SK-N-SH (cell line): Measurements from ENCODE around the gene PTGDS. TPM values are rescaled to one million over a fixed set of nuclear protein-coding genes. Genes with fewer than 3 reads are reported as not detected.

Source experiments
- CTCF ChIA-PET: fragments of 300-600, 350-600 bp; formaldehyde crosslinking; extraction: SDS; loops from one replicate; lab custom pipeline; 2021; lab: Yijun Ruan, JAX
- POLR2A ChIA-PET: fragments of 350-600 bp; sonication (Branson Sonifier 250); formaldehyde crosslinking; extraction: SDS; loops from one replicate; lab custom pipeline; 2020; ENCODE audit warnings: antibody characterized with exemption, inconsistent platforms; lab: Yijun Ruan, JAX
- DNase-seq: peaks from one replicate; pipeline ENCODE4 v3.0.0; 2012
- H2AFZ ChIP-seq: fragments of 200-600 bp; sonication (generic); 2 replicates; pipeline ENCODE4 v1.8.1; 2016; ENCODE audit warnings: antibody characterized with exemption, mild to moderate bottlenecking, low read depth
- H3F3A ChIP-seq: fragments of 200-600 bp; sonication (generic); replicated peaks from 2 replicates; pipeline ENCODE3; 2016; ENCODE audit warnings: antibody characterized with exemption, mild to moderate bottlenecking; ENCODE audit not compliant: insufficient read depth
- H3K27ac ChIP-seq, 2 experiments: fragments of 200-500 bp in 1 of 2; fragments of 200-600 bp in 1 of 2; sonication (Bioruptor generic) in 1 of 2; sonication (generic), shearing (Covaris generic) in 1 of 2; 2 replicates each; pipeline versions ENCODE4 v1.5.1 to v1.6.1; 2014 to 2016; ENCODE audit warnings: low read depth in 2 of 2, inconsistent platforms in 1 of 2, low read length in 1 of 2, mild to moderate bottlenecking in 1 of 2, mixed read lengths in 1 of 2
- H3K27me3 ChIP-seq: fragments of 200-600 bp; sonication (generic), shearing (Covaris generic); 2 replicates; pipeline ENCODE4 v1.6.1; 2016; ENCODE audit warnings: mixed run types; ENCODE audit not compliant: insufficient read depth
- H3K36me3 ChIP-seq, 2 experiments: fragments of 200-500 bp in 1 of 2; fragments of 200-600 bp in 1 of 2; sonication (Bioruptor generic) in 1 of 2; sonication (generic) in 1 of 2; replicated peaks in 1 of 2; 2 replicates each; pipeline versions ENCODE3 to v1.5.1; 2014 to 2016; ENCODE audit warnings: low read length in 1 of 2, mild to moderate bottlenecking in 1 of 2; ENCODE audit not compliant: insufficient read depth in 2 of 2, control insufficient read depth in 1 of 2
- H3K4me1 ChIP-seq, 2 experiments: fragments of 200-500 bp in 1 of 2; fragments of 200-600 bp in 1 of 2; sonication (Bioruptor generic) in 1 of 2; sonication (generic), shearing (Covaris generic) in 1 of 2; 2 replicates each; pipeline versions ENCODE4 v1.5.1 to v1.6.1; 2014 to 2016; ENCODE audit warnings: low read depth in 1 of 2, low read length in 1 of 2, mixed run types in 1 of 2; ENCODE audit not compliant: insufficient read depth in 2 of 2, control insufficient read depth in 1 of 2
- H3K4me2 ChIP-seq: fragments of 200-600 bp; sonication (generic), shearing (Covaris generic); 2 replicates; pipeline ENCODE4 v1.6.1; 2017; ENCODE audit warnings: mixed run types
- H3K4me3 ChIP-seq, 2 experiments: fragments of 200-500 bp in 1 of 2; fragments of 200-600 bp in 1 of 2; sonication (Bioruptor generic) in 1 of 2; sonication (generic), shearing (Covaris generic) in 1 of 2; 2 replicates each; pipeline versions ENCODE4 v1.5.1 to v1.8.1; 2014 to 2016; ENCODE audit warnings: low read depth in 2 of 2, inconsistent platforms in 1 of 2, low read length in 1 of 2, mild to moderate bottlenecking in 1 of 2, mixed read lengths in 1 of 2, moderate library complexity in 1 of 2
- H3K79me2 ChIP-seq: fragments of 200-600 bp; sonication (generic); 2 replicates; pipeline ENCODE4 v1.8.1; 2017; ENCODE audit warnings: mild to moderate bottlenecking; ENCODE audit not compliant: insufficient read depth
- H3K9ac ChIP-seq: fragments of 200-600 bp; sonication (generic); 2 replicates; pipeline ENCODE4 v1.6.1; 2017; ENCODE audit warnings: mixed run types
- H3K9me2 ChIP-seq: fragments of 200-600 bp; sonication (generic); 2 replicates; pipeline ENCODE4 v1.6.1; 2017; ENCODE audit warnings: mixed run types
- H3K9me3 ChIP-seq: fragments of 200-600 bp; sonication (generic); 2 replicates; pipeline ENCODE4 v1.6.1; 2017; ENCODE audit warnings: mixed run types, mild to moderate bottlenecking, moderate library complexity
- H4K20me1 ChIP-seq: fragments of 200-600 bp; sonication (generic); 2 replicates; pipeline ENCODE4 v1.6.1; 2017; ENCODE audit warnings: mild to moderate bottlenecking, mixed run types; ENCODE audit not compliant: insufficient read depth
- EP300 ChIP-seq, 2 experiments: IDR thresholded peaks; 2 replicates each; pipeline versions ENCODE4 v1.4.0 to v1.6.1; 2012; ENCODE audit warnings: borderline replicate concordance in 1 of 2, low read depth in 1 of 2, low read length in 1 of 2
- EZH2phosphoT487 ChIP-seq: fragments of 200-600 bp; sonication (generic); IDR thresholded peaks from 2 replicates; pipeline ENCODE4 v1.6.1; 2017; ENCODE audit warnings: low read depth, mixed run types, mild to moderate bottlenecking, antibody characterized with exemption, moderate library complexity, borderline replicate concordance
- MEF2A ChIP-seq: IDR thresholded peaks from 2 replicates; pipeline ENCODE4 v1.4.0; 2012; ENCODE audit warnings: low read depth, borderline replicate concordance
- POLR2AphosphoS5 ChIP-seq: IDR thresholded peaks from 2 replicates; pipeline ENCODE4 v1.6.1; 2012; ENCODE audit warnings: low read depth, low read length
- RXRA ChIP-seq: IDR thresholded peaks from 2 replicates; pipeline ENCODE4 v1.4.0; 2012; ENCODE audit warnings: low read depth, mild to moderate bottlenecking, borderline replicate concordance
- SIN3A ChIP-seq: IDR thresholded peaks from 2 replicates; pipeline ENCODE4 v1.6.1; 2012; ENCODE audit warnings: low read depth, mild to moderate bottlenecking, low read length, moderate library complexity, borderline replicate concordance
- USF1 ChIP-seq: IDR thresholded peaks from 2 replicates; pipeline ENCODE4 v1.4.0; 2012; ENCODE audit warnings: low read depth, borderline replicate concordance
- ZBTB33 ChIP-seq: IDR thresholded peaks from 2 replicates; pipeline ENCODE4 v1.4.0; 2012; ENCODE audit warnings: low read depth, borderline replicate concordance
- WGBS: methylation state at CpG from one replicate; pipeline ENCODE4 v1.1.6; 2017; ENCODE audit warnings: low lambda C conversion rate; 5-methylcytosine and 5-hydroxymethylcytosine counted together
- polyA plus RNA-seq, 3 experiments: library from polyadenylated mRNA; depleted of rRNA; stranded (reverse); fragments of >200 nt; gene quantifications; 2 replicates each; pipeline ENCODE4 v1.2.3, GENCODE V29; 2012

PTGDS gene
- polyA plus RNA-seq, 1 of the 3 experiments (the other 2 are of a cell fraction) = not detected

GRCh38 chr9:136950656-136951276 is 26.5 kb upstream of the PTGDS start:
- WGBS = 42% methylated on average over 5 of the region's 9 CpGs
- H3K36me3 ChIP-seq = no peaks in the 10 kb centered on the region
- no peaks in the 10 kb centered on the region for H3K27me3 ChIP-seq
- H3K79me2 ChIP-seq = no peaks in the 10 kb centered on the region
- peak overlapping the region in 1 of 2 experiments; percentile 94; a peak in 2 of 4 replicates for H3K27ac ChIP-seq
- TF ChIP-seq MEF2A = no peak
- no peak for TF ChIP-seq EZH2phosphoT487
- TF ChIP-seq POLR2AphosphoS5 = no peak
- no peak for TF ChIP-seq SIN3A
- H2AFZ ChIP-seq = peak overlapping the region; percentile 88
- H3K4me2 ChIP-seq = peak overlapping the region; percentile 97
- H3K9ac ChIP-seq = no peak overlapping the region
- ChIA-PET CTCF (interaction anchor here (0.7 to 13.2 kb wide), 10 partner anchors 26 to 193 kb away, joined by 3 to 350 read pairs (median 4); partner anchors contain the start of genes ABCA2, CLIC3, FUT7 and LCN8), POLR2A (interaction anchor here (0.8 to 1.8 kb wide), 6 partner anchors 23 to 291 kb away, joined by 3 to 7 read pairs (median 4); partner anchors contain the start of gene PTGDS)
- no peaks in the 10 kb centered on the region for H4K20me1 ChIP-seq
- H3K4me1 ChIP-seq = peaks cover 0 to 28% of the 10 kb centered on the region in 2 experiments; a peak in 2 of 4 replicates
- no peaks in the 10 kb centered on the region for H3K9me3 ChIP-seq
- H3K4me3 ChIP-seq = peak overlapping the region; percentile 62 to 67; a peak in 3 of 4 replicates
- no peaks in the 10 kb centered on the region for H3K9me2 ChIP-seq
- H3F3A ChIP-seq = no peaks in the 10 kb centered on the region
- DNase-seq = peak; percentile 73

- WGBS = 100% methylated on average over 2 of the region's 14 CpGs
- CTCF ChIA-PET = interaction anchor here (0.9 to 13.2 kb wide), 6 partner anchors 25 to 160 kb away, joined by 3 to 350 read pairs (median 4); partner anchors contain the start of genes ABCA2, CLIC3 and FUT7
These were observed 25.6 kb upstream of the PTGDS start, which contains the start of gene LCN12 for GRCh38 chr9:136951541-136952320. Gene LCN12 (plus strand): TSS chr9:136952273. CDS start chr9:136952328, 55 bp downstream.

More at GRCh38 chr9:136951541-136952320, 25.6 kb upstream of the PTGDS start, which contains the start of gene LCN12:
- no peak within 1 kb of the TSS for H2AFZ ChIP-seq
- no peak within 1 kb of the TSS for H3K9ac ChIP-seq
- H3K4me3 ChIP-seq = no peak within 1 kb of the TSS
- no peaks in the 10 kb centered on the region for H4K20me1 ChIP-seq
- H3K9me2 ChIP-seq = no peaks in the 10 kb centered on the region
- H3K4me2 ChIP-seq = no peak within 1 kb of the TSS
- TF ChIP-seq USF1 (no peak), ZBTB33 (no peak), RXRA (no peak), EP300 (IDR thresholded peaks at IDR 0.05; ENCODE audit: borderline replicate concordance in 1 of 2, low read depth in 1 of 2, low read length in 1 of 2) (no peak)
- H3K27me3 ChIP-seq = no peaks in the 10 kb centered on the region
- no peaks in the 10 kb centered on the region for H3F3A ChIP-seq
- no peaks in the 10 kb centered on the region for H3K79me2 ChIP-seq
- peaks cover 0 to 25% of the 10 kb centered on the region in 2 experiments; a peak in 2 of 4 replicates for H3K4me1 ChIP-seq
- H3K9me3 ChIP-seq = no peaks in the 10 kb centered on the region
- no peak for DNase-seq
- peak within 1 kb of the TSS in 1 of 2 experiments; percentile 30; a peak in 1 of 4 replicates for H3K27ac ChIP-seq
- H3K36me3 ChIP-seq = no peaks in the 10 kb centered on the region
- POLR2A ChIA-PET = interaction anchor here (0.9 to 1.8 kb wide), 6 partner anchors 22 to 77 kb away, joined by 3 to 7 read pairs (median 4); partner anchors contain the start of gene PTGDS
